Ovary (tissue), 3 donors: ENCODE data around the gene TTC7B.

Source experiments
- EP300 ChIP-seq: sonication (generic); formaldehyde crosslinking; IDR thresholded peaks from one replicate; pipeline ENCODE4 v1.6.1; 2017; ENCODE audit warnings: antibody characterized with exemption
- POLR2A ChIP-seq: fragments of 450-650 bp; IDR thresholded peaks from one replicate; pipeline ENCODE4 v1.6.1; 2017; ENCODE audit warnings: antibody characterized with exemption, mild to moderate bottlenecking, moderate library complexity
- TF ChIP-seq, protein P1 (sequence below), 3 donors: fragments of 450-650 bp in 2 of 3; fragments of 200-600 bp in 1 of 3; IDR thresholded peaks; one replicate each; pipeline versions ENCODE4 v1.5.1 to v1.8.0; 2016 to 2022; ENCODE audit warnings: antibody characterized with exemption in 3 of 3, mild to moderate bottlenecking in 1 of 3
- donor health status: DM: no; HTN: no; CAD: no.

DNA sequence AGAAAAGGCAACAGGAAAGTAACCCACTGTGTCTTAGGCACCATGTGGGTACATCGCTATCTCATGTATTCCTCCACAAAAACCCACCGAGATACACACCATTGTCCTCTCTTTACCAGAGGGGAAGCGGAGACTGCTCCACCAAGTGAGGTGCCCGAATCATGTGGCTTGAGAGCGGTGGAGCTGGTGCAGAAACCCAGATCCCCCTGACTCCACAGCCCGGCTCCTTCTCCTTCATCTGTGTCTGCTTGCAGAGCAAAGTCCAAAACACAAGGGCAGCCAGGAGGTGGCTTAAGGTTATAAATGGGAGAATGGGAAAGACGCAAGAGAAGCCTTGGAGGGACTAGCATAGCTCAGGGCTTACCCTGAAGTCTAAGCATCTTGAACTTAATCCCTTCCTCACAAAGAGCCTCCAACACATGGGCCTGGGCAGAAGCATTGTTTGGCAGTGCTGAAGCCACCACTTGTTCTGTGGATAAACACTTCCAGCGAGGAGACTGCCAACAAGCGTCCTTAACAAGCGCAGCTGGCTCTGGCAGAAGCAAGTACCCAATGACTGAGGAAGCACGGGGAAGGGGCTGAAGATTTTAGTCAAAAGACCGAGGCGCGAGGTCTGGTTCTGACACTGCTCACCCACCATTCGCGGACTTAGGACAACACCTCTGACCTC is 83.0 kb downstream of the TTC7B start:
- TF ChIP-seq, protein P1, sequence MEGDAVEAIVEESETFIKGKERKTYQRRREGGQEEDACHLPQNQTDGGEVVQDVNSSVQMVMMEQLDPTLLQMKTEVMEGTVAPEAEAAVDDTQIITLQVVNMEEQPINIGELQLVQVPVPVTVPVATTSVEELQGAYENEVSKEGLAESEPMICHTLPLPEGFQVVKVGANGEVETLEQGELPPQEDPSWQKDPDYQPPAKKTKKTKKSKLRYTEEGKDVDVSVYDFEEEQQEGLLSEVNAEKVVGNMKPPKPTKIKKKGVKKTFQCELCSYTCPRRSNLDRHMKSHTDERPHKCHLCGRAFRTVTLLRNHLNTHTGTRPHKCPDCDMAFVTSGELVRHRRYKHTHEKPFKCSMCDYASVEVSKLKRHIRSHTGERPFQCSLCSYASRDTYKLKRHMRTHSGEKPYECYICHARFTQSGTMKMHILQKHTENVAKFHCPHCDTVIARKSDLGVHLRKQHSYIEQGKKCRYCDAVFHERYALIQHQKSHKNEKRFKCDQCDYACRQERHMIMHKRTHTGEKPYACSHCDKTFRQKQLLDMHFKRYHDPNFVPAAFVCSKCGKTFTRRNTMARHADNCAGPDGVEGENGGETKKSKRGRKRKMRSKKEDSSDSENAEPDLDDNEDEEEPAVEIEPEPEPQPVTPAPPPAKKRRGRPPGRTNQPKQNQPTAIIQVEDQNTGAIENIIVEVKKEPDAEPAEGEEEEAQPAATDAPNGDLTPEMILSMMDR (IDR thresholded peaks at IDR 0.05), result no peak
- no peak for TF ChIP-seq POLR2A
- TF ChIP-seq EP300, result no peak
